HG03469 (cell line): ENCODE data around the gene HOXC11.

Experiments
- ATAC-seq: cut with Tn5 transposase; IDR thresholded peaks from one replicate; pipeline ENCODE4 v1.9.1; 2021; ENCODE audit warnings: mild to moderate bottlenecking, moderate library complexity, moderate number of reproducible peaks; ENCODE audit not compliant: unreplicated experiment

Gene HOXC11

DNA sequence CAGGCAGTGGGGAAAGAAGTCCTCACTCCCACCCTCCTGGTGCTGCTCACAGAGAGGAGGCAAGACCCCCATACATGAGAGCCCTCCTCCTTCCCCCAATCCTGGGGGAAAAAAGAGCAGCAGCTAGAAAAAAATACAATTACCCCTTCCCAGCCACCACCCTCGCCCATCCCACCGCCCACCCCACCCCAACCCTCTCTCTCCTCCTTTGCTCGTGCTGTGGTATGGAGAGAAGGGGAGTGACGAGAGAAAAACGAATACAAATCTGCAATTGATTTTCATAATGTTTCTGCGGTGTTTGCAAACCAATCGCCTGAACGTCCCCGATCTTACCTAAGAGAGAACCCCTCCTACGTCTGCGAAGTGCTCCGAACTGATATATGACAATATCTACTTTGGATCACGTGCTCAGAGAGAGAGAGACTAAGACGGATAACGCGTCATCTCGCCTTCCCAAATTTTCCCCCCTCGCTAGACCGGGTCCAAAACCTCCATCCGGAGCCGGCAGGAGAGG lies at the start of gene HOXC11:
Gene HOXC11, plus strand, starts transcription at position 405 of the 514 bp plus-strand sequence. CDS start 116 bp downstream, outside the sequence.
- ATAC-seq: no peak

DNA sequence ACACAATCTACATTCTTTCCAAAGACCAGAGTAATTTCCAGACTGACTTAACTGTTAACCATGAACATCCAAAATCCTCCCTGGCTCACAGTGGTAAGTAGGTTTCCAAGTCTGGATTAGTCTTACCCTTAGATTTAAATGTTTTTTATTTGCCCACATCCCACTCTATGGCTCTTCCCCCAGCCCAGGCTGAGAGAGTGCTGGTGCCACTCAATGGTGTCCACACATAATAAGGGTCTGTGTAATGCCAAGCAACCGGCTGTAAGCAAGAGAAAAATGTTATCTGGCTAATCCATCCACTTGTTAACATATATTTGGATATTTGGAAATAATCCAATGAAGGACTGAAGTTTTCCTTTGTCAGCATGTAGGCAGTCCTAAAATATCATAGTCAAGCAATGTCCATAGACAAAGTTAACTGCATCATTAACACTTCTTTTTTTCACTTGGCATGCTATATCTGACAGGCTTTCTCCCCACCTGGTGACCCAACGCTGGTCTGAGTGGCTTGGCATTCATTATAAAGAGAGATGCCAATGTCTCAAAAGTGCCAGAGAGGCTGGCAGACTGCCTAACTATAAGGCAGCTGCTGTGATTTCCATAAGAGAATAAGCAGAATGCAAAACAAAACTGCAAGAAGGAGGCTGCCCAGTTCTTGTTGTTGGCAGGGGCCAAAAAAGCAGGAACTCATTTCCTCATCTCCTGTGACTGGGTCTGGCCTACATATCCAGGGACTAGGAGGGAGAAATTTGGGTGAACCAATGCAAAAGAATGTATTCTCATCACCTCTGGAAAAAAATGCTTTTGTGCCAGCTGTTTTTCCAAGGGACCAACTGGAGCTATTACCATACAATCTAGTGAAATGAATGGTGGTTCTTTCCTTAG lies 48.2 kb upstream of the HOXC11 start:
- no peak for ATAC-seq

DNA sequence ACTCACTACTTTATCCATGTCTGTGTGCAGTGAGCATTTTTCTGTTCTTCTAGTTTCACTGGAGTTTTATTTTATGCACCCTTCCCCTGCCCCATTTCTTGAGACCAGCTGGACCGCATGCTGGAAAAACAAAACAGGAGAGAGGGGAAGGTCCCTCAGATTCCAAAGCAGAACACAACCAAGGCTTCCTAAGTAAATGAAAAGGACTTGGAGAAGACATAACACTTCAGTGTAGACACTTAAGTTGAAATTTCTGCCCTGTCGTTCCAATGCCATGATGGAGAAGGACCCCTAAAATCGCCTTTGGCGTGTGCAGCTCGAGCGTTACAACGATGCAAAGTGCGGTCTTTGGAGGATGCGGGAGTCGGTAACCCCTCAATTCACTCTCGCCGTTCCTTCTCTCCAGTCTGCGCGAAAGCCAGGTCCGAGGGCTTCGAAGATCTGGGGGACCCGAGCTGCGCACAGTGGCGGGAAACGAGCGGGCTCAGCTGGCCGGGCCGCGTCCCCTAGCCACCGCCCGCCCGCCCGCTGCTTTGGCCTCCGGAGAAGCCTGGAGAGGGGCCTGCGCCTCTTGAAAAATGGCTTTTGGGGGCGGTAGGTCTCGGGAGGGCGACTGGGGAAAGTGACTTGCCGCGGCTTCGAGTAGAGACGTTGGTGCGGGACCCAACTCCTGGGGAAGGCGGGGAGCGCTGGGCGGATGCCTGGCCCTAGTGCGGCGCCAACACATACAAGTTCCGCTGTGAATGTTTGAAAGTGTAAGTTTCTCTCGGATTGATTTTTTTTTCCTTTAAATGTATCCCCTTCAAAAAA lies 45.5 kb upstream of the HOXC11 start:
- ATAC-seq: no peak

DNA sequence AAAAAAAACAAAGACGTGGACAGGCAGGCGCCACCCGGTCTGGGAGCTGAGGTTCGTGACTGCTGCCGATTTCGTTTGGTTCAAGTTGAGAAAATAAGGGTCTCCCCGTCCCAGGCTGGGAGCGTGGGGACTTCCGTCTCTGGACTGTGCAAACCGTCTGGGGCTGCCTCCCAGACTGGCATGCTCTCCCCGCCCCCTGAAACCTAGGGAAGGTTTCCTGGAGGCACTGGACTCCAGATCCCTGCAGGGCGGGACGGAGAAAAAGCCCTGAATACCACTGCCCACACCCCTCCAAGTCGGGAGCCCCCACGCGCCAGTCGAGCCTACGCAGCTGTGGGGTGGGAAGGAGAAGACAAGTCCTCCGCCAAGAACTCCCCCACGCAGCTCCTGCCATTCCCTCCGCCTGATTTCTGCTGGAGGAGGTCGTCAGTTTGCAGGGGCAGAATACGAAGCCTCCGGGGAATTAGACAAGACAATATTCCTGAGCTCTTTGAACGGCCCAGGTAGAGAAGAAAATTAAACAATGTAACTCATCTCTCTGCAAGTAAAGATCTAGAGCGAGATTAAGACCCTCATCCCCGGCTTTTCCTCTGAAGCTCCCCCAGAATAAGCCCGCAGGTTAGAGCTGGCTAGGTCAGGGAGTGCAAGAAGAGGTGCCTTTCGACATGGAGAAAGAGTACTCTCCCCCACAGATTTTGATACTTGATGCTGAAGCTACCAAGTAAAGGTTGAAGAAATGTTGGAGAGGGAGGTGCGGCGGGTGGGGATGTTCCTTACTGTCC lies 44.7 kb upstream of the HOXC11 start:
- ATAC-seq: no peak

DNA sequence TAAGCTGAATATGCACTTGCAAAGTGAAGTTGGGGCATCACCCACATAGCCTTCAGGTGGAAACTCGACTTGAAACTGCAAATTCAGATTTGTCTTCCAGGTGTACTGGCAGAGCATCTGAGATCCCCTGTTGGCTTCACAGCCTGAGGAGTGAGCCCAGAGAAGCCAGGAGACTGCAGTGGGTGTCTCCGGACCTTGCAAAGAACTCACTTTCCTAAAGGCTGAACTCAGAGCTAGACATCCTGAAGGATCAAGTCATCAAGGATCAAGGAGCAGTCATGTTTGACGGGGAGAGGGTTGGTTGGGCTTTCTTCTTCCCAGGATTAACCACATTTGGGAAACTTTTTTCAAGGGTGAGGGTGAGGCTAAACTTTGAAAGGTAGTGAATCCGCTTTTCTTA lies 43.4 kb upstream of the HOXC11 start:
- no peak for ATAC-seq

GRCh38 chr12:53930591-53931255 lies 42.2 kb upstream of the HOXC11 start:
- no peak for ATAC-seq

- ATAC-seq: no peak
Measured at GRCh38 chr12:53931844-53932581, 40.9 kb upstream of the HOXC11 start.

DNA sequence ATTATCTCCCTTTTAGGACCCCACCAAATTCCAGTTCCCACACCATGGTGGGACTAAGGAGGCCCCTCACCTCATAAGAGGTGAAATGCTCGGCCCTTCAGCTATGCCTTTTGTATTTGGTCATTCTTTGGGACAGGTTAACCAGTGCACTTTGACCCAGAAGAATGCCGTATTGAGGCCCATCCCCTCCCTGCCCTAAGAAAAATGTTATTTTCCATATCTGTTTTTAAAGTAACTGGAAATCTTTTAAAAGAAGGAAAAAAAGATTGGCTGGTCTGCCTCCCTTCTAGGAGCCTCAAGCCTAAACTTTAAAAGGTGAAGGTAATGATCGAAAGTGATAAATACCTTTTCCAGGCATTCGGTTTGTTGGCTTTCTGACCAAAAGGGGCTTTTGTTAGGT lies 40.0 kb upstream of the HOXC11 start:
- no peak for ATAC-seq

DNA sequence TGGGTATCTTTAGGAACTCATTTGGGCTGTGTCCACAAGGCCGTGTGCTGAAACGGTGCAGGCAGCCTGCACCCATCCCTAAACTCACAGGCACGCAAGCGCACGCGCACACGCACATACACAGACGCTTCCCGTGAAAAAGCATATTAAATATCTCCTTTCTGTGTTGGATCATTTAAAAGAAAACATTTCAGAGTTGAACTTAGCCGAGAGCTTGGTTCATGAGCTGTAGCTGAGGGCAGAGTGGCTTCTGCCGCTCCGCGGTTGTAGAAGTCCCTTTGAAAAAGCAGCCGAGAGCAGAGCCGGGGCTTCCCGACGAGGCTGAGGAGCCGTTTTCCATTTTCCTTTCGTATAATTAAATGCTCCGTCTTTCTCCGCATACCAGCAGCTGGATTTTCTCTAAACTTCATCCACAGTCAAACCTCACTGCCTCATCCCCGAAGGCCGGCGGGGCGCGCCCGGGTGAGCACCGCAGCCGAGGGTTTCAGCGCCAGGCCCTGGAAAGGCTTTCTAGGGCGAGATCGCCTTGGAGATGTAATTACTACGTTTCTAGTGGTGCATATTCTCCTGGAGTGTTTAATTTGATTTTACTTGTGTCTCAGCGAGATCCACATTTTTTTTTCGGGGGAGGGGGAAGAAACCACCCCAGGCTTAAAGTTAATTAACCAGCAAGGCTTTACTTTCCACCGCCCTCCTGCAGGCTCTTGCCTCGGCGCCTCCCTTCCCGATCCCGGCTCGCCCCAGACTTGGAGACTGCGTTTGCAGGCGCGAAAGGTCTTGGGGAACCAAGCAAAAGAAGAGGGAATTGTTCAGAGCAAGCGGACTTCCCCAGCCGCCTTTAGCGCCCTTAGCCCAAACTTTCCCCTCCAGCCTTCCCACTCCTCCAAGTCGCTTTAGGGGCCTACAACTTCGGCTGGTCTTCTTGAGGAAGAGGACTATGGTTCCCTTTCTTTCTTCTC lies 37.3 kb upstream of the HOXC11 start:
- ATAC-seq: no peak

DNA sequence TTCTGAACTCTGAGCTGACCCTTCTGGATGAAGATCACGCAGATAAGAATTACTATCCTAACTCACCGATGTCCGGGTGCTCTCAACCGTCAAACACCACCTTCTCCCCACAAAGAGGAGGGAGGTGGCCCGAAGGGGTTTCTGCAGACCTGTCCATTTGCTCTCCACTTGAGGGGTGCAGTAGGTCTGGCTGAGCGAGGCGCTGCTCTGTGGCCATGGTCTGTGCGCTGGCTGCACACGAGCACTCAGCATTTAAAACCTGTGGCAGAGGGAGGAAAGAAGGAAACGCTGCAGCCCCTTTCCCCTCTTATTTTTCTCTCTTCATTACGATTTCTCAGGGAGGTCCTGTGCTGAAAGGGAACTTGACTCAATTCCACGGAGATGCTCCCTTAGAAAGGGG lies 35.8 kb upstream of the HOXC11 start:
- no peak for ATAC-seq

- no peak for ATAC-seq
Measured at GRCh38 chr12:53937596-53938325, 35.2 kb upstream of the HOXC11 start.

- ATAC-seq: no peak
Measured at GRCh38 chr12:53938326-53939140, 34.4 kb upstream of the HOXC11 start, which contains the start of gene HOXC13. Gene HOXC13 (plus strand): TSS chr12:53938831. CDS start chr12:53938907, 76 bp downstream.

DNA sequence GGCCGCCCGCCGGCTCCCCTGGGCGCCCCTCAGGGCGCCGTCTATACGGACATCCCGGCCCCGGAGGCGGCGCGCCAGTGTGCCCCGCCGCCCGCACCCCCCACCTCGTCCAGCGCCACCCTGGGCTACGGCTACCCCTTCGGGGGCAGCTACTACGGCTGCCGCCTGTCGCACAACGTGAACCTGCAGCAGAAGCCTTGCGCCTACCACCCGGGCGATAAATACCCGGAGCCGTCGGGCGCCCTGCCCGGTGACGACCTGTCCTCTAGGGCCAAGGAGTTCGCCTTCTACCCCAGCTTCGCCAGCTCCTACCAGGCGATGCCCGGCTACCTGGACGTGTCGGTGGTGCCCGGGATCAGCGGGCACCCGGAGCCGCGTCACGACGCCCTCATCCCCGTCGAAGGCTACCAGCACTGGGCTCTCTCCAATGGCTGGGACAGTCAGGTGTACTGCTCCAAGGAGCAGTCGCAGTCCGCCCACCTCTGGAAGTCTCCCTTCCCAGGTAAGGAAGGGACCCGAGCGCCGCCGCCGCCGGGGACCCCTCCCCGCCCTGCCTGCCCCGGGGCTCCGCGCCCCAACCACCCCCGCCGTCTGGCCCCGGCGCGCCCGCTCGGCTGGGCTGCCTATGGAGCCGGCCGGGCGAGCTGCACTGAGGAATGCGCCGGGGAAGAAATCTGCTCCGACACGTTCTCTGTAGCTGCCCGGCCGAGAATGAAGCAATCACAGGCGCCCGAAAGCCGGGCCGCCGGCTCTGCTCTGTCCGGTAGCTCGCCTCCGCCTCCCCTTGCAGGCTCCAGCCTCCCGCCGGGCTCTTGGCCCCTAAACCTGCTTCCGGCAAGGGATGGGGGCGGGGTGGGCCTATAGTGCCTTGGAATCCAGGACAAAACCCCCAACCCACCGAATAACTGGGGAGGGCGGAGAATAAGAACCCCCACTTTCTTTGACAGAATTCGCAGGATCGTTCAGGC lies 33.5 kb upstream of the HOXC11 start:
- ATAC-seq: no peak

GRCh38 chr12:53940443-53941014 lies 32.4 kb upstream of the HOXC11 start:
- ATAC-seq: no peak

DNA sequence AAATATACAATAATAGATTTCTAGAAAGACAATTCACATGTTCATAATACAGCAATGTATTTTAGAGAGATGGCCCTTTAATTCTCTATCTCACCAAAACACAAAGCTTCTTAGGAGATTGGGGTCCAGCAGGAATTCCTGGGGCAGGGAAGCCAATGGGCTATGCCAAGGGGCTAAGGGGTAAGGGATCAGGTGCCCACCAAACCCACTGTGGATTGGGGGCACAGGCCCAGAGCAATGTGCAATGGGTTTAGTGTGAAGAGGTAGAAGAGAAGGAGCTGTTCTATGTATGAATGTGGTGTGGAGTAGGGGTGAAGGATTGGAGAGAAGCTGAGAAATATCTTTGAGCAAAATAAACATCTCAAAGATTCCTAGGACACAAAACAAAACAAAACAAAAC lies 31.7 kb upstream of the HOXC11 start:
- no peak for ATAC-seq
